IMR-90 (cell line): ENCODE data around the gene FGF19. TPM values are rescaled to one million over a fixed set of nuclear protein-coding genes. Genes with fewer than 3 reads are reported as not detected.

Experiments used
- ATAC-seq: fragments of 200-7000 bp; cut with Tn5 transposase; 2 replicates; pipeline ENCODE4 v1.9.1; 2020; ENCODE audit warnings: low read depth, mild to moderate bottlenecking, moderate library complexity
- BruUV-seq: library from RNA; stranded (reverse); fragments of 400-500 nt; replicated peaks from 2 replicates; lab custom pipeline; 2021; lab: Mats Ljungman, UMichigan
- CTCF ChIA-PET: fragments of 300-600 bp; formaldehyde crosslinking; extraction: SDS; loops from one replicate; lab custom pipeline; 2021; ENCODE audit warnings: antibody characterized with exemption; lab: Yijun Ruan, JAX
- POLR2A ChIA-PET: fragments of 300-600 bp; sonication (Branson Sonifier 250); formaldehyde crosslinking; loops from one replicate; lab custom pipeline; 2022; ENCODE audit warnings: antibody characterized with exemption; ENCODE audit not compliant: unreplicated experiment; lab: Charles Lee
- DNase-seq: peaks from one replicate; pipeline ENCODE4 v3.0.0; 2013
- H2AFZ ChIP-seq: replicated peaks from 2 replicates; pipeline ENCODE3; 2013; ENCODE audit warnings: low read length, mild to moderate bottlenecking; ENCODE audit not compliant: poor library complexity
- H2AK5ac ChIP-seq: 2 replicates; pipeline ENCODE4 v1.6.1; 2013; ENCODE audit warnings: low read depth, low read length, inconsistent platforms
- H2AK9ac ChIP-seq: replicated peaks from 2 replicates; pipeline ENCODE3; 2013; ENCODE audit warnings: mild to moderate bottlenecking, low read depth, low read length, moderate library complexity; ENCODE audit not compliant: poor library complexity
- H2BK120ac ChIP-seq: 2 replicates; pipeline ENCODE4 v1.6.1; 2013; ENCODE audit warnings: low read depth, low read length, inconsistent platforms
- H2BK15ac ChIP-seq: 3 replicates; pipeline ENCODE4 v1.6.1; 2013; ENCODE audit warnings: low read depth, low read length, inconsistent platforms
- H2BK20ac ChIP-seq: 2 replicates; pipeline ENCODE4 v1.6.1; 2013; ENCODE audit warnings: low read depth, mild to moderate bottlenecking, inconsistent platforms, low read length, moderate library complexity
- H2BK5ac ChIP-seq: 2 replicates; pipeline ENCODE4 v1.6.1; 2013; ENCODE audit warnings: mild to moderate bottlenecking, low read depth, low read length, inconsistent platforms; ENCODE audit not compliant: poor library complexity, severe bottlenecking
- H3K14ac ChIP-seq: replicated peaks from 2 replicates; pipeline ENCODE4 v1.6.1; 2013; ENCODE audit warnings: low read depth, low read length, inconsistent platforms
- H3K18ac ChIP-seq: 2 replicates; pipeline ENCODE4 v1.6.1; 2013; ENCODE audit warnings: low read depth, low read length, control low read depth
- H3K23ac ChIP-seq: 2 replicates; pipeline ENCODE4 v1.6.1; 2013; ENCODE audit warnings: low read depth, low read length, inconsistent platforms
- H3K27ac ChIP-seq: 2 replicates; pipeline ENCODE4 v1.5.1; 2013; ENCODE audit warnings: mild to moderate bottlenecking, control low read depth, low read length; ENCODE audit not compliant: insufficient read depth
- H3K27me3 ChIP-seq: 2 replicates; pipeline ENCODE4 v1.6.1; 2013; ENCODE audit warnings: low read length; ENCODE audit not compliant: control insufficient read depth, insufficient read depth
- H3K36me3 ChIP-seq: 2 replicates; pipeline ENCODE4 v1.6.1; 2013; ENCODE audit warnings: low read length, mixed read lengths; ENCODE audit not compliant: control insufficient read depth, insufficient read depth
- H3K4ac ChIP-seq: 2 replicates; pipeline ENCODE4 v1.6.1; 2013; ENCODE audit warnings: low read depth, low read length, inconsistent platforms
- H3K4me1 ChIP-seq: 2 replicates; pipeline ENCODE4 v1.6.1; 2013; ENCODE audit warnings: low read length, mixed read lengths; ENCODE audit not compliant: control insufficient read depth, insufficient read depth
- H3K4me2 ChIP-seq: 2 replicates; pipeline ENCODE4 v1.6.1; 2013; ENCODE audit warnings: low read depth, mild to moderate bottlenecking, control low read depth, low read length, moderate library complexity
- H3K4me3 ChIP-seq: 2 replicates; pipeline ENCODE4 v1.5.1; 2013; ENCODE audit warnings: low read depth, mild to moderate bottlenecking, control low read depth, low read length, moderate library complexity; ENCODE audit not compliant: insufficient read depth
- H3K56ac ChIP-seq: 2 replicates; pipeline ENCODE4 v1.6.1; 2013; ENCODE audit warnings: low read length, inconsistent platforms; ENCODE audit not compliant: insufficient read depth; ENCODE audit errors: extremely low read depth
- H3K79me1 ChIP-seq, 2 experiments: 2 replicates each; pipeline ENCODE4 v1.6.1; 2013; ENCODE audit warnings: low read length in 2 of 2, inconsistent platforms in 1 of 2, low read depth in 1 of 2
- H3K9ac ChIP-seq: 2 replicates; pipeline ENCODE4 v1.6.1; 2013; ENCODE audit warnings: low read depth, low read length, control low read depth
- H3K9me1 ChIP-seq: 2 replicates; pipeline ENCODE4 v1.6.1; 2013; ENCODE audit warnings: low read length, inconsistent platforms; ENCODE audit not compliant: insufficient read depth
- H3K9me3 ChIP-seq: 2 replicates; pipeline ENCODE4 v1.6.1; 2013; ENCODE audit warnings: low read length; ENCODE audit not compliant: control insufficient read depth, insufficient read depth
- H4K20me1 ChIP-seq: 2 replicates; pipeline ENCODE4 v1.6.1; 2013; ENCODE audit warnings: low read length, inconsistent platforms; ENCODE audit not compliant: insufficient read depth
- H4K5ac ChIP-seq: 2 replicates; pipeline ENCODE4 v1.6.1; 2013; ENCODE audit warnings: mild to moderate bottlenecking, low read depth, low read length, control low read depth
- H4K8ac ChIP-seq, 2 experiments: 2 replicates each; pipeline ENCODE4 v1.6.1; 2013; ENCODE audit warnings: low read depth in 2 of 2, low read length in 2 of 2, control low read depth in 1 of 2, inconsistent platforms in 1 of 2
- H4K91ac ChIP-seq: 2 replicates; pipeline ENCODE4 v1.6.1; 2013; ENCODE audit warnings: low read depth, low read length, inconsistent platforms; ENCODE audit not compliant: insufficient read depth
- BHLHE40 ChIP-seq: fragments of 150-350 bp; IDR thresholded peaks from 2 replicates; pipeline ENCODE4 v1.6.1; 2016; ENCODE audit warnings: mild to moderate bottlenecking, low read depth, low read length
- CEBPB ChIP-seq: IDR thresholded peaks from 2 replicates; pipeline ENCODE4 v1.6.1; 2012; ENCODE audit warnings: low read depth, low read length, improper control_type of control experiment
- CHD1 ChIP-seq: IDR thresholded peaks from 2 replicates; pipeline ENCODE4 v1.6.1; 2012; ENCODE audit warnings: low read depth, low read length, improper control_type of control experiment
- FOS ChIP-seq: fragments of 150-350 bp; IDR thresholded peaks from 2 replicates; pipeline ENCODE4 v1.6.1; 2016; ENCODE audit warnings: low read depth, low read length
- MAZ ChIP-seq: IDR thresholded peaks from 2 replicates; pipeline ENCODE4 v1.6.1; 2012; ENCODE audit warnings: low read depth, mild to moderate bottlenecking, low read length, improper control_type of control experiment, moderate library complexity, borderline replicate concordance
- NFE2L2 ChIP-seq: fragments of 150-350 bp; IDR thresholded peaks from 2 replicates; pipeline ENCODE4 v1.6.1; 2016; ENCODE audit warnings: low read depth, mild to moderate bottlenecking, low read length
- POLR2A ChIP-seq: IDR thresholded peaks from 2 replicates; pipeline ENCODE4 v1.6.1; 2012; ENCODE audit warnings: mild to moderate bottlenecking, low read depth, low read length
- RAD21 ChIP-seq: IDR thresholded peaks from 2 replicates; pipeline ENCODE4 v1.6.1; 2012; ENCODE audit warnings: low read length, improper control_type of control experiment
- RCOR1 ChIP-seq: IDR thresholded peaks from 2 replicates; pipeline ENCODE4 v1.6.1; 2012; ENCODE audit warnings: mild to moderate bottlenecking, low read length, improper control_type of control experiment; ENCODE audit not compliant: insufficient replicate concordance
- RFX5 ChIP-seq: IDR thresholded peaks from 2 replicates; pipeline ENCODE4 v1.8.0; 2012; ENCODE audit warnings: low read depth, mild to moderate bottlenecking, low read length, moderate library complexity
- SMC3 ChIP-seq: fragments of 150-350 bp; IDR thresholded peaks from 2 replicates; pipeline ENCODE4 v1.6.1; 2016; ENCODE audit warnings: low read depth, mild to moderate bottlenecking, antibody characterized with exemption, low read length, moderate library complexity
- WGBS, 2 experiments: methylation state at CpG; one replicate each; pipeline versions ENCODE4 v1.1.5 to v1.1.7; 2013; ENCODE audit warnings: missing lambda C conversion rate in 2 of 2; ENCODE audit not compliant: insufficient read length in 1 of 2; ENCODE audit errors: extremely low coverage in 2 of 2; 5-methylcytosine and 5-hydroxymethylcytosine counted together
- dilution Hi-C: fragments of 300-500 bp; cut with HindIII; formaldehyde crosslinking; loops from one replicate; pipeline ENCODE4 v1.14.3; 2018; ENCODE audit warnings: low sequenced_read_pairs; ENCODE audit not compliant: unreplicated experiment
- in situ Hi-C: fragments of 300-500 bp; cut with MboI; formaldehyde crosslinking; loops from 3 replicates; pipeline ENCODE4 v1.14.3; 2019; ENCODE audit warnings: low sequenced_read_pairs, inconsistent platforms, mixed read lengths
- intact Hi-C: fragments of 100-400 bp; cut with micrococcal nuclease; formaldehyde crosslinking; loops from 2 replicates; pipeline ENCODE4 v1.10.0; 2022
- polyA plus RNA-seq, 3 experiments: library from polyadenylated mRNA; depleted of rRNA; stranded (reverse); fragments of >200 nt; gene quantifications; 2 replicates each; pipeline ENCODE4 v1.2.3, GENCODE V29; 2012; ENCODE audit warnings: low replicate concordance in 1 of 3
- total RNA-seq: library from RNA; depleted of rRNA; stranded (reverse); fragments of >200 nt; gene quantifications from 2 replicates; pipeline ENCODE4 v1.2.3, GENCODE V29; 2012
- TF ChIP-seq, protein P1 (sequence below): conservative IDR thresholded peaks from 2 replicates; pipeline ENCODE4 v1.5.1; 2012; ENCODE audit warnings: mild to moderate bottlenecking, low read depth, low read length, improper control_type of control experiment

The FGF19 gene
- total and polyA plus RNA-seq, 2 of the 4 experiments (the other 2 are of a cell fraction), result not detected

GRCh38 chr11:69684651-69685050, 19.2 kb downstream of the FGF19 start:
- Histone ChIP-seq H3K36me3 (no peaks in the 10 kb centered on the region), H4K8ac (no peak overlapping the region), H2AK9ac (no peak overlapping the region), H2AFZ (no peak overlapping the region), H3K27me3 (peaks cover 3% of the 10 kb centered on the region; the same call in 1 of the 2 replicates), H3K23ac (no peak overlapping the region), H4K20me1 (0 out of 2 replicates have a peak, but pooled peaks cover 4% of the 10 kb centered on the region), H3K56ac (no peak overlapping the region), H3K4ac (no peak overlapping the region), H2BK15ac (no peak overlapping the region), H2BK20ac (no peak overlapping the region), H3K4me3 (no peak overlapping the region), H2AK5ac (no peak overlapping the region), H3K14ac (no peak overlapping the region), H3K18ac (no peak overlapping the region), H3K9me3 (0 out of 2 replicates have a peak, but pooled peaks cover 2% of the 10 kb centered on the region), H2BK5ac (no peak overlapping the region), H3K79me1 (no peaks in the 10 kb centered on the region), H4K5ac (no peak overlapping the region), H2BK120ac (no peak overlapping the region), H3K4me1 (no peaks in the 10 kb centered on the region), H3K27ac (no peak overlapping the region), H3K9ac (no peak overlapping the region), H3K9me1 (no peaks in the 10 kb centered on the region), H3K4me2 (no peak overlapping the region), H4K91ac (no peak overlapping the region)
- intact Hi-C loops (loop anchor here (2.0 kb wide), 1 partner anchor 512 kb away; no protein-coding TSS in a partner anchor), dilution Hi-C loops (no loop called here), in situ Hi-C loops (loop anchor here (5.0 kb wide), 2 partner anchors 208 to 513 kb away; no protein-coding TSS in a partner anchor)
- no TSS peak for BruUV-seq
- ATAC-seq (no peak), DNase-seq (no peak)
- TF ChIP-seq FOS (no peak), MAZ (no peak), CHD1 (no peak), SMC3 (no peak), RFX5 (no peak), RAD21 (no peak), RCOR1 (no peak), BHLHE40 (no peak), NFE2L2 (no peak), CEBPB (no peak), POLR2A (no peak)
- TF ChIP-seq, protein P1, sequence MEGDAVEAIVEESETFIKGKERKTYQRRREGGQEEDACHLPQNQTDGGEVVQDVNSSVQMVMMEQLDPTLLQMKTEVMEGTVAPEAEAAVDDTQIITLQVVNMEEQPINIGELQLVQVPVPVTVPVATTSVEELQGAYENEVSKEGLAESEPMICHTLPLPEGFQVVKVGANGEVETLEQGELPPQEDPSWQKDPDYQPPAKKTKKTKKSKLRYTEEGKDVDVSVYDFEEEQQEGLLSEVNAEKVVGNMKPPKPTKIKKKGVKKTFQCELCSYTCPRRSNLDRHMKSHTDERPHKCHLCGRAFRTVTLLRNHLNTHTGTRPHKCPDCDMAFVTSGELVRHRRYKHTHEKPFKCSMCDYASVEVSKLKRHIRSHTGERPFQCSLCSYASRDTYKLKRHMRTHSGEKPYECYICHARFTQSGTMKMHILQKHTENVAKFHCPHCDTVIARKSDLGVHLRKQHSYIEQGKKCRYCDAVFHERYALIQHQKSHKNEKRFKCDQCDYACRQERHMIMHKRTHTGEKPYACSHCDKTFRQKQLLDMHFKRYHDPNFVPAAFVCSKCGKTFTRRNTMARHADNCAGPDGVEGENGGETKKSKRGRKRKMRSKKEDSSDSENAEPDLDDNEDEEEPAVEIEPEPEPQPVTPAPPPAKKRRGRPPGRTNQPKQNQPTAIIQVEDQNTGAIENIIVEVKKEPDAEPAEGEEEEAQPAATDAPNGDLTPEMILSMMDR, result no peak
- WGBS, 2 experiments, result 71% methylated on average over 4 of the region's 11 CpGs; no CpG with 5 or more reads in 1 of the 2 experiments
- ChIA-PET CTCF (no interaction called here), POLR2A (no interaction called here)
